ENCODE measurements around the gene HOXA3. TPM values are rescaled to one million over a fixed set of nuclear protein-coding genes. Genes with fewer than 3 reads are reported as not detected.

HOXA3 gene
- total and polyA plus RNA-seq, 2 of the 8 experiments (the other 6 are each of a cell fraction or from before 2014, with no cell fraction given) = not detected

DNA sequence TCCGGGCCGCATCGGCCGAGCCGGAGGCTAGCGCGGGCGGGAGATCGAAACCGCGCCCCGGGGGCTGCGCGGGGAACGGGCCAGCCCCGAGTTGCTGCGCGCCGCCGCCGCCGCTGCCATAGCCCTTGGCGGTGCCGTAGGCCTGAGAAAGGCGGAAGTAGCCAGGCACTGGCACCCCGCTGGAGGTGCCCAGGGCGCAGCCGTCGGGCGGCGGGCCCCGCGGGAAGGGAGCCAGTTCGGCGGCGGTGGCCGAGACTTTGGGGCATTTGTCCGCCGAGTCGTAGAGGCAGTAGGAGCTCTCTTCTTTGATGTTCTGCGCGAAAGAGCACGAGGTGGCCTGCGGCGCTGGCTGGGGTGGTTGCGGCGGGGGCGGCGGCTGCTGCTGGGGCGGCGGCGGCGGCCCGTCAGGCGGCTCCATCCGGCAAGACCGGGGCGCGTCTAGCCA is 21.1 kb upstream of the HOXA3 start:
- Histone ChIP-seq H3K18ac (ENCODE audit: extremely low read depth, low read length) (no peak overlapping the region; the same call in 1 of the 2 replicates), H2BK12ac (ENCODE audit: low read depth, low read length) (no peak overlapping the region), H3K27me3 (replicated peaks in 1 of 4; ENCODE audit: control insufficient read depth in 3 of 4, extremely low read depth in 1 of 4, insufficient read depth in 3 of 4, low read length in 3 of 4) (peaks cover 95 to 100% (median 100%) of the 10 kb centered on the region in 4 experiments), H3K23ac (ENCODE audit: insufficient read length) (no peak overlapping the region), H3K4me1 (replicated peaks in 1 of 4; ENCODE audit: control insufficient read depth in 3 of 4, insufficient read depth in 4 of 4, low read length in 3 of 4) (peaks cover 4 to 11% (median 5%) of the 10 kb centered on the region in 4 experiments; a peak in 5 of 7 replicates), H2AFZ (ENCODE audit: low read length) (no peak overlapping the region), H3K56ac (replicated peaks; ENCODE audit: insufficient read length, low read depth, low read length) (no peak overlapping the region), H3K23me2 (ENCODE audit: low read depth, low read length) (no peaks in the 10 kb centered on the region; the same call in 1 of the 2 replicates), H3K4ac (replicated peaks; ENCODE audit: insufficient read length, low read depth, low read length) (no peak overlapping the region), H4K8ac (ENCODE audit: extremely low read depth, insufficient read depth, low read length) (peak overlapping the region; percentile 62; the same call in 1 of the 2 replicates), H3K14ac (ENCODE audit: insufficient read length) (no peak overlapping the region), H3K4me2 (ENCODE audit: insufficient read depth in 1 of 2, low read depth in 2 of 2, low read length in 2 of 2) (peak overlapping the region; percentile 19 to 35; a peak in 3 of 4 replicates), H3K9ac (replicated peaks in 1 of 4; ENCODE audit: extremely low read depth in 1 of 4, low read depth in 3 of 4, low read length in 3 of 4) (no peak overlapping the region), H2BK20ac (ENCODE audit: low read length) (no peak overlapping the region), H2AK5ac (ENCODE audit: low read depth, low read length) (no peak overlapping the region), H4K5ac (ENCODE audit: insufficient read length, low read depth, low read length) (no peak overlapping the region), H4K91ac (replicated peaks; ENCODE audit: insufficient read length, low read length) (no peak overlapping the region), H2BK15ac (ENCODE audit: low read length) (no peak overlapping the region), H4K20me1 (replicated peaks in 1 of 2; ENCODE audit: control insufficient read depth in 1 of 2, insufficient read depth in 2 of 2, low read length in 2 of 2) (peaks cover 39 to 59% of the 10 kb centered on the region in 2 experiments), H2BK5ac (ENCODE audit: low read depth, low read length) (no peak overlapping the region), H3K27ac (ENCODE audit: low read depth, low read length) (no peak overlapping the region), H3K79me2 (ENCODE audit: control insufficient read depth in 1 of 2, insufficient read depth in 2 of 2, low read length in 2 of 2) (no peaks in the 10 kb centered on the region), H3K9me3 (ENCODE audit: insufficient read depth in 2 of 2, low read depth in 1 of 2, low read length in 1 of 2) (no peaks in the 10 kb centered on the region; a peak in 1 of 4 replicates), H3K4me3 (ENCODE audit: extremely low read depth in 1 of 4, insufficient read depth in 2 of 4, low read depth in 3 of 4, low read length in 4 of 4) (peak overlapping the region in 1 of 4 experiments; percentile 36; a peak in 2 of 8 replicates), H2BK120ac (replicated peaks; ENCODE audit: low read depth, low read length) (no peak overlapping the region), H3K36me3 (ENCODE audit: control insufficient read depth in 2 of 4, insufficient read depth in 4 of 4, low read length in 3 of 4) (peaks cover 0 to 18% (median 0%) of the 10 kb centered on the region in 4 experiments; a peak in 1 of 8 replicates), H3K79me1 (ENCODE audit: low read depth, low read length) (no peaks in the 10 kb centered on the region)
- no peak for FAIRE-seq
- CTCF ChIA-PET (ENCODE audit: partially characterized antibody) = interaction anchor here (0.6 to 5.4 kb wide), 4 partner anchors 10 to 51 kb away, joined by 3 to 20 read pairs (median 7); partner anchors contain the start of gene HOXA5
- WGBS, 2 experiments (ENCODE audit: extremely low coverage in 1 of 2, insufficient coverage in 1 of 2, insufficient read length in 1 of 2, insufficient replicate concordance in 2 of 2, low coverage in 1 of 2, low lambda C conversion rate in 2 of 2, missing lambda C conversion rate in 1 of 2) = 2% methylated on average over 30 of the region's 59 CpGs; no CpG with 5 or more reads in 1 of the 2 experiments
- peak in 1 of 2 experiments; percentile 73 for DNase-seq (ENCODE audit: low read depth in 1 of 2, low spot score in 2 of 2)
- POLR2A ChIA-PET (ENCODE audit: partially characterized antibody) = no interaction called here
- TF ChIP-seq SUZ12 (IDR thresholded peaks at IDR 0.05; ENCODE audit: low read length) (peak; percentile 84), EZH2 (IDR thresholded peaks at IDR 0.05; ENCODE audit: low read depth, low read length, severe bottlenecking) (peak; percentile 83), CBX8 (IDR thresholded peaks at IDR 0.05; ENCODE audit: borderline replicate concordance, low read depth, low read length) (no peak), SP2 (IDR thresholded peaks at IDR 0.05; ENCODE audit: low read length) (no peak), TAF7 (optimal IDR thresholded peaks at IDR 0.05; ENCODE audit: borderline replicate concordance, low read depth, low read length) (no peak), RBBP5 (IDR thresholded peaks at IDR 0.05; ENCODE audit: borderline replicate concordance, low read depth, low read length) (no peak), RNF2 (IDR thresholded peaks at IDR 0.05; ENCODE audit: borderline replicate concordance, low read depth, low read length, missing control alignments, poor library complexity, severe bottlenecking) (peak; percentile 62), SP1 (IDR thresholded peaks at IDR 0.05; ENCODE audit: low read depth, low read length) (no peak), CHD1 (IDR thresholded peaks at IDR 0.05; ENCODE audit: low read depth, low read length) (no peak), TAF1 (IDR thresholded peaks at IDR 0.05; ENCODE audit: low read depth, low read length) (no peak)
- TF ChIP-seq, protein P1, sequence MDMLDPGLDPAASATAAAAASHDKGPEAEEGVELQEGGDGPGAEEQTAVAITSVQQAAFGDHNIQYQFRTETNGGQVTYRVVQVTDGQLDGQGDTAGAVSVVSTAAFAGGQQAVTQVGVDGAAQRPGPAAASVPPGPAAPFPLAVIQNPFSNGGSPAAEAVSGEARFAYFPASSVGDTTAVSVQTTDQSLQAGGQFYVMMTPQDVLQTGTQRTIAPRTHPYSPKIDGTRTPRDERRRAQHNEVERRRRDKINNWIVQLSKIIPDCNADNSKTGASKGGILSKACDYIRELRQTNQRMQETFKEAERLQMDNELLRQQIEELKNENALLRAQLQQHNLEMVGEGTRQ (IDR thresholded peaks at IDR 0.05; ENCODE audit: low read length) = no peak
